ENCODE measurements around the gene KIAA1671.

The KIAA1671 gene

GRCh38 chr22:25160120-25160996 lies 207.8 kb downstream of the KIAA1671 start:
- POLR2A ChIA-PET (ENCODE audit: low non-redundant PET) = no interaction called here
- DNase-seq (ENCODE audit: low spot score) = no peak
- CTCF ChIA-PET = interaction anchor here (1.1 kb wide), 1 partner anchor 79 kb away, joined by 3 read pairs; no protein-coding TSS in a partner anchor
- no peak for TF ChIP-seq CTCF (conservative IDR thresholded peaks at IDR 0.05; ENCODE audit: low read depth)
- H3K27ac ChIP-seq = peak overlapping the region; percentile 74

- no peak for TF ChIP-seq CTCF (conservative IDR thresholded peaks at IDR 0.05; ENCODE audit: low read depth)
- ChIA-PET POLR2A (ENCODE audit: low non-redundant PET) (no interaction called here), CTCF (interaction anchor here (0.7 to 1.1 kb wide), 2 partner anchors 80 to 207 kb away, joined by 3 read pairs; no protein-coding TSS in a partner anchor)
- peak overlapping the region; percentile 74 for H3K27ac ChIP-seq
- DNase-seq (ENCODE audit: low spot score) = no peak
These were observed 208.8 kb downstream of the KIAA1671 start for GRCh38 chr22:25161017-25161915.

GRCh38 chr22:25161916-25162530 lies 209.5 kb downstream of the KIAA1671 start:
- no peak for DNase-seq (ENCODE audit: low spot score)
- H3K27ac ChIP-seq = peak overlapping the region; percentile 74
- ChIA-PET CTCF (no interaction called here), POLR2A (ENCODE audit: low non-redundant PET) (no interaction called here)
- TF ChIP-seq CTCF (conservative IDR thresholded peaks at IDR 0.05; ENCODE audit: low read depth) = no peak

DNA sequence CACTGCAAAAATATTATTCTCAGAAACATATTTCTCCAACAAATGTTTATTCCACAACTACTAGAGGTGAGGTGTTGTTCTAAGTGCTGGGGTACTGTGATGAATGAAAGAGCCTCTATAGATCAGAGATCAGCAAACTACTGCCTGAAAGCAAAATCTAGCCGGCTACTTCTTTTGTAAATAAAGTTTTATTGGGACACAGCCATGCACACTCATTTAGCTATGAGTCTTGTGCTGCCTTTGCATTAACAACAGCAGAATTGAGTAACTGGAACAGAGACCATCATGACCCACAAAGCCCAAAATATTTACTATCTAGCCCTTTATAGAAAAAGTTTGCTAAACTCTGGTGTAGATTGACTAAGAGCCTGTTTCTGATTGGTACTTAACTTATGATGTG lies 210.0 kb downstream of the KIAA1671 start:
- DNase-seq (ENCODE audit: low spot score) = no peak
- TF ChIP-seq CTCF (conservative IDR thresholded peaks at IDR 0.05; ENCODE audit: low read depth) = no peak
- POLR2A ChIA-PET (ENCODE audit: low non-redundant PET) = no interaction called here
- CTCF ChIA-PET = no interaction called here
- peak overlapping the region; percentile 85 for H3K27ac ChIP-seq

DNA sequence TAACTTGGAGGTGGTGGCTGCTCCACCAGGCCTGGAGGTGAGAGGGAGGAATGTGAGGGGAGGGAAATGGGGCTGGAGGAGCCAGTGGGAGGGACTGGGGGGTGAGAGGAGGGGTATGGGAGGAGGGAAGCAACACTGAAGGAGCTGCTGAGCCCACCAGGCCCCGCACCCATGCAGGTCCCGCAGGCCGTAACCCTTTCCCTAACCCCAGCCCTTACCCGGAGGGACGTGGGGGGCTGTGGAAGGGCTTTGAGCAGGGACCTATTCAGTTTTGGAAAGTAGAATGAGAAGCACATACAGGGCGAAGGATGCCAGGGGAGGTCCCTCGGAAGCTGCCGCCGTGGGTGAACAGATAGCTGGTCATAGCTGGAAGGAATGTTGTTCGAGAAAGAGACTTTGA lies 213.3 kb downstream of the KIAA1671 start:
- no peak for DNase-seq (ENCODE audit: low spot score)
- ChIA-PET CTCF (no interaction called here), POLR2A (ENCODE audit: low non-redundant PET) (no interaction called here)
- TF ChIP-seq CTCF (conservative IDR thresholded peaks at IDR 0.05; ENCODE audit: low read depth) = no peak
- H3K27ac ChIP-seq = peak overlapping the region; percentile 56
